Thyroid gland (tissue), 4 donors: ENCODE results near the gene TMEM132D.

ENCODE experiments used
- CTCF ChIP-seq, 6 experiments: fragments of 200-600 bp in 3 of 6; fragments of 450-650 bp in 3 of 6; sonication (generic) in 3 of 6; IDR thresholded peaks; one replicate each; pipeline ENCODE4 v1.5.1; 2016 to 2019; ENCODE audit warnings: antibody characterized with exemption in 6 of 6, mild to moderate bottlenecking in 2 of 6, inconsistent platforms in 1 of 6, moderate library complexity in 1 of 6
- POLR2A ChIP-seq, 2 donors: fragments of 450-650 bp; IDR thresholded peaks; one replicate each; pipeline ENCODE4 v1.6.1; 2017; ENCODE audit warnings: antibody characterized with exemption in 2 of 2, mild to moderate bottlenecking in 2 of 2, moderate library complexity in 1 of 2

GRCh38 chr12:129483111-129483893 is 420.5 kb downstream of the TMEM132D start:
- TF ChIP-seq POLR2A (IDR thresholded peaks at IDR 0.05) (no peak), CTCF (IDR thresholded peaks at IDR 0.05) (no peak)
